OCI-LY7 (cell line): Measurements from ENCODE around the gene FOXN3.

ENCODE experiments used
- CTCF ChIP-seq: fragments of 200-600 bp; sonication (generic); conservative IDR thresholded peaks from 2 replicates; pipeline ENCODE4 v1.5.1; 2014; ENCODE audit warnings: mild to moderate bottlenecking, antibody characterized with exemption, low read length, moderate library complexity, mixed read lengths
- EZH2phosphoT487 ChIP-seq: fragments of 200-600 bp; sonication (generic); IDR thresholded peaks from 2 replicates; pipeline ENCODE4 v1.6.1; 2018; ENCODE audit warnings: low read depth, borderline replicate concordance, mild to moderate bottlenecking, mixed run types, antibody characterized with exemption, low read length, moderate library complexity, mixed read lengths

GRCh38 chr14:89299587-89299986 lies 117.4 kb downstream of the FOXN3 start:
- TF ChIP-seq CTCF (no peak), EZH2phosphoT487 (no peak)
